GM19239 (cell line): ENCODE data around the gene ABCC11.
"Not testable (repeated sequence)": the region's sequence is repeated elsewhere in the genome, so short reads cannot be mapped to it uniquely, and the experiment has no call there.

Experiments
- DNase-seq: peaks from one replicate; pipeline ENCODE4 v3.0.0; 2011; ENCODE audit warnings: low spot score; ENCODE audit not compliant: insufficient read length
- FAIRE-seq: peaks from 2 replicates; lab custom pipeline; 2011; peaks lifted over from hg19 to GRCh38; lab: Jason Lieb, UNC

The ABCC11 gene

GRCh38 chr16:48166617-48167016 is 80.7 kb downstream of the ABCC11 start:
- FAIRE-seq, DNase-seq: not testable (repeated sequence)

GRCh38 chr16:48165961-48166578 is 81.3 kb downstream of the ABCC11 start:
- FAIRE-seq, result peak; percentile 55

GRCh38 chr16:48164907-48165715 is 82.2 kb downstream of the ABCC11 start:
- peak; percentile 71 for DNase-seq

More at GRCh38 chr16:48165961-48166578, 81.3 kb downstream of the ABCC11 start:
- DNase-seq, result no peak

GRCh38 chr16:48162839-48163410 is 84.4 kb downstream of the ABCC11 start:
- DNase-seq, result no peak
- no peak for FAIRE-seq

More at GRCh38 chr16:48164907-48165715, 82.2 kb downstream of the ABCC11 start:
- FAIRE-seq, result peak; percentile 89

- DNase-seq (no peak), FAIRE-seq (no peak)
These were observed 85.4 kb downstream of the ABCC11 start for GRCh38 chr16:48161906-48162305.

- DNase-seq, result no peak
- no peak for FAIRE-seq
These were observed 86.8 kb downstream of the ABCC11 start for GRCh38 chr16:48160575-48160974.

GRCh38 chr16:48158296-48158695 is 89.0 kb downstream of the ABCC11 start:
- FAIRE-seq (peak; percentile 72), DNase-seq (no peak)

GRCh38 chr16:48157794-48158193 is 89.5 kb downstream of the ABCC11 start:
- no peak for FAIRE-seq
- DNase-seq, result no peak

GRCh38 chr16:48157302-48157701 is 90.0 kb downstream of the ABCC11 start:
- FAIRE-seq, result no peak
- DNase-seq, result no peak

- FAIRE-seq (peak; percentile 92), DNase-seq (peak; percentile 58)
These were observed 90.5 kb downstream of the ABCC11 start for GRCh38 chr16:48156790-48157209.

- no peak for DNase-seq
- FAIRE-seq, result no peak
These were observed 91.2 kb downstream of the ABCC11 start, which contains the start of gene ABCC12 for GRCh38 chr16:48155926-48156789. Gene ABCC12 (minus strand): TSS chr16:48155993. CDS start chr16:48146424, 9,569 bp downstream.

- FAIRE-seq (no peak), DNase-seq (no peak)
These were observed 93.6 kb downstream of the ABCC11 start for GRCh38 chr16:48153774-48154173.

- DNase-seq (no peak), FAIRE-seq (no peak)
These were observed 95.1 kb downstream of the ABCC11 start for GRCh38 chr16:48152226-48152625.

- FAIRE-seq (no peak), DNase-seq (no peak)
These were observed 96.6 kb downstream of the ABCC11 start for GRCh38 chr16:48150707-48151106.

GRCh38 chr16:48146710-48147109 is 100.6 kb downstream of the ABCC11 start:
- DNase-seq (no peak), FAIRE-seq (no peak)

- no peak for DNase-seq
- no peak for FAIRE-seq
These were observed 101.2 kb downstream of the ABCC11 start for GRCh38 chr16:48146131-48146530.

GRCh38 chr16:48143812-48144368 is 103.4 kb downstream of the ABCC11 start:
- no peak for DNase-seq
- FAIRE-seq, result no peak

GRCh38 chr16:48140821-48141220 is 106.5 kb downstream of the ABCC11 start:
- FAIRE-seq (no peak), DNase-seq (no peak)

- no peak for DNase-seq
- no peak for FAIRE-seq
These were observed 107.8 kb downstream of the ABCC11 start for GRCh38 chr16:48139517-48139916.

- DNase-seq, result no peak
- no peak for FAIRE-seq
These were observed 108.8 kb downstream of the ABCC11 start for GRCh38 chr16:48138543-48138942.
